Activated T-helper 2 cell treated with anti-CD3 and anti-CD28 coated beads, Interferon-gamma antibody, Interleukin-2, Interleukin-4, amounts not matched to agents 10 μg/mL and 5 μg/mL and 100 μg/mL, durations not matched to agents 14 hours and 24 hours and 36 hours (primary cell): Measurements from ENCODE around the gene CISH. TPM values are rescaled to one million over a fixed set of nuclear protein-coding genes. Genes with fewer than 3 reads are reported as not detected.

Source experiments
- DNase-seq: peaks from one replicate; pipeline ENCODE4 v3.0.0; 2021; ENCODE audit warnings: low spot score
- H3K27ac Mint-ChIP-seq: one replicate; pipeline ENCODE4 v1.8.0; 2021; ENCODE audit warnings: mixed read lengths
- H3K27me3 Mint-ChIP-seq: one replicate; pipeline ENCODE4 v1.8.0; 2021; ENCODE audit warnings: low read depth, mixed read lengths
- H3K36me3 Mint-ChIP-seq: one replicate; pipeline ENCODE4 v1.8.0; 2021; ENCODE audit warnings: low read depth, mixed read lengths
- H3K4me1 Mint-ChIP-seq: one replicate; pipeline ENCODE4 v1.8.0; 2021; ENCODE audit warnings: low read depth, mixed read lengths
- H3K4me3 Mint-ChIP-seq: one replicate; pipeline ENCODE4 v1.8.0; 2021; ENCODE audit warnings: low read depth, mild to moderate bottlenecking, moderate library complexity, mixed read lengths
- H3K9me3 Mint-ChIP-seq: one replicate; pipeline ENCODE4 v1.8.0; 2021; ENCODE audit warnings: mixed read lengths
- intact Hi-C: fragments of 100-400 bp; cut with micrococcal nuclease; formaldehyde crosslinking; loops from one replicate; pipeline ENCODE4 v1.15.1; 2023
- total RNA-seq: library from RNA; stranded (reverse); gene quantifications from 2 replicates; pipeline ENCODE4 v1.2.3, GENCODE V29; 2022

The CISH gene
- total RNA-seq, 1 donor from 2014 or later, result 351 TPM

GRCh38 chr3:50632450-50632849 is 20.9 kb upstream of the CISH start:
- intact Hi-C loops, result loop anchor here (1.0 kb wide), 1 partner anchor 8 kb away; no protein-coding TSS in a partner anchor
- peak overlapping the region; percentile 85 for H3K27ac Mint-ChIP-seq
- no peaks in the 10 kb centered on the region for H3K27me3 Mint-ChIP-seq
- peak overlapping the region; percentile 45 for H3K4me3 Mint-ChIP-seq
- peaks cover 64% of the 10 kb centered on the region for H3K36me3 Mint-ChIP-seq
- no peaks in the 10 kb centered on the region for H3K9me3 Mint-ChIP-seq
- no peak for DNase-seq
- peaks cover 85% of the 10 kb centered on the region for H3K4me1 Mint-ChIP-seq

DNA sequence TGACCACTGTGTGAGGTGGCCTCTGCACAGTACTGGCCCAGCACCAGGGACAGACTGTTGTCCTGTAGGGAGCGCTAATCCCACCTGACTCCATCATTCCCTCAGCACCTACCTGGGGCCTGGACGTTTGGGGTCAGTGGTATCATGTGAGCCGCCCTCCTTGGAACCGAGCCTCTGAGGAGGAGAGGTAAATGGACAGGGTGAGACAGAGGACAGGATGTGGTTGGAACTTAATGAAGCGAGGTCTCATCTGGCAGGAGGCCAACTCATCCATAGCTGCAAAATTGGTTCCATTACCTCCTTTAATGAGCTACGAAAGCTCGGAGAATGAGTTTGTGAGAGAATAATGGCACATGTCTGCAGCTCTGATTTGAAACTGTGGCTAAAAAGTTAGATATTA is 19.3 kb upstream of the CISH start:
- Mint-ChIP-seq H3K4me1 (peaks cover 85% of the 10 kb centered on the region), H3K9me3 (no peaks in the 10 kb centered on the region), H3K27ac (peak overlapping the region; percentile 71), H3K4me3 (peak overlapping the region; percentile 11), H3K27me3 (no peaks in the 10 kb centered on the region), H3K36me3 (peaks cover 70% of the 10 kb centered on the region)
- intact Hi-C loops, result no loop called here
- DNase-seq, result no peak

DNA sequence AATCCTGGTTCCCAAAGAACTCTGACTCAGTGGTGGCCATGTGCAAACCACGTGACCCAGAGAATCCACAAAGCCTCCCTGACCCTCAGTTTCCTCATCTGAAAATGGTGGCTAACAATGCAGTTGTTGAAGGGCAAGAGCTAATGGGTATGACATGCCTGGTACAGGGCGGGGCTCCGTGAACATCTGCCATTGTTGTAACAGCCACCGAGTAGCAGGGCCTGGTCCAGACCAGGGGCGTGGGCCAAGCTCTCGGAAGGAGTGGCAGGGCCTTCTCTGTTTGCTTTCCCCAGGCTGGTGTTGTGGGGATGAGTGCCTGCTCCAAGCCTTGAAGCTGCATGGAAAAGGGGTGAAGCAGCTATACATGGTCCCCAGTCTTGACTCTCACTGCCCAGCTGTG is 18.8 kb upstream of the CISH start:
- no peaks in the 10 kb centered on the region for H3K27me3 Mint-ChIP-seq
- intact Hi-C loops, result no loop called here
- H3K4me1 Mint-ChIP-seq, result peaks cover 88% of the 10 kb centered on the region
- no peak overlapping the region for H3K4me3 Mint-ChIP-seq
- no peak overlapping the region for H3K27ac Mint-ChIP-seq
- no peaks in the 10 kb centered on the region for H3K9me3 Mint-ChIP-seq
- DNase-seq, result no peak
- peaks cover 71% of the 10 kb centered on the region for H3K36me3 Mint-ChIP-seq

GRCh38 chr3:50628601-50629000 is 17.0 kb upstream of the CISH start:
- Mint-ChIP-seq H3K4me1 (peaks cover 94% of the 10 kb centered on the region), H3K27me3 (no peaks in the 10 kb centered on the region)

DNA sequence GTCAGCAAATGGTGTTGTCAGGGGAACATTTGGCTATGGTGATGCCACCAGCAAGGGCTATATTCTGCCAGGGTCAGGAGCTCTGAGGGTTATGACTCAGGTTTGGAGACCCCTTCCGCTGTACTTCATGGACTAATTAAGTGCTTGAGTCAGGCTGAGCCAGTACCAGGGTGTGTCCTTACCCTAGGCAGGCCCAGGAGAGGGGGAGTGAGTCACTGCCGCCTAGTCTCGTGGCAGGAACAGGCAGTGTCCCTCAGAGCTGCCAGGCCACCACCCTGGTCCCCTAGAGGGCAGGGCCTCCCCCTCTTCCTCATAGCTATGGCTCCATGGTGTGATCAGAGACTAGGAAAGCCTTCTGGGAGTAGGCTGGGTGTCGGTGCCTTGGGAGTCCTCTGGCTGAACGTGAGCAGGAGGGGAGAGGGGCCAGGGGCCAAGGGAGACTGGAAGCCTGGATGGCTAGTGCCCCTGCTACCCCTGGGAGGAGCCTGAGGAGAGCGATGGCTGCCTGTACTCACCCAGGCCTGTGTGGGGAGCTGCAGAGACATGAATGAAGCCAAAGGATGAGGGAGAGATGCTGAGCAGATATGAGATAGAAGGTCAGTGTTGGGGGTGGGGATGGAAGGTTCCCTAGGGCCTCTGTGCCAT is 16.0 kb upstream of the CISH start:
- Mint-ChIP-seq H3K36me3 (peaks cover 79% of the 10 kb centered on the region), H3K4me3 (peak overlapping the region; percentile 54), H3K4me1 (peaks cover 93% of the 10 kb centered on the region), H3K9me3 (no peaks in the 10 kb centered on the region), H3K27ac (peak overlapping the region; percentile 88), H3K27me3 (no peaks in the 10 kb centered on the region)
- DNase-seq, result no peak
- intact Hi-C loops, result no loop called here

More at GRCh38 chr3:50628601-50629000, 17.0 kb upstream of the CISH start:
- H3K9me3 Mint-ChIP-seq, result no peaks in the 10 kb centered on the region
- no peak overlapping the region for H3K4me3 Mint-ChIP-seq
- no peak for DNase-seq
- intact Hi-C loops, result no loop called here
- H3K27ac Mint-ChIP-seq, result peak overlapping the region; percentile 56
- peaks cover 74% of the 10 kb centered on the region for H3K36me3 Mint-ChIP-seq

DNA sequence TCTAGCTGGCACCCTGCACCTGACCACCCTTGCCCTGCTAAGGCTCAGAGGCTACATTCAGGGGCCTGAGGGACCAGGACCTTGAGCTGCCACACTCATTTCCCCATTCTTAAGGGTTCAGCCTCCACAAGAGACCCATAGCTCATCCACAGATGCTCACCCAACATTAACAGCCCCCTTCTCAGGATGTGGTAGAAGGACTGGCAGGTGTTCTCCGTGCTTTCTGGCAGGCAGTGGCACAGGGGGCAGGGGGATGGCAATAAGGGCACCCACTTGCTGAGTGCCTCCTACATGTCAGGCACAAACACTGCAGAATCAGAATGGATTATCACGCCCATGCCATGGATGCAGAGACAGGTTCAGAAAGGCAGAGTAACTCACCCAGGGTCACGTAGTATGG is 14.8 kb upstream of the CISH start:
- peaks cover 78% of the 10 kb centered on the region for H3K36me3 Mint-ChIP-seq
- H3K9me3 Mint-ChIP-seq, result no peaks in the 10 kb centered on the region
- H3K27me3 Mint-ChIP-seq, result no peaks in the 10 kb centered on the region
- H3K27ac Mint-ChIP-seq, result peak overlapping the region; percentile 38
- no peak overlapping the region for H3K4me3 Mint-ChIP-seq
- intact Hi-C loops, result no loop called here
- peaks cover 88% of the 10 kb centered on the region for H3K4me1 Mint-ChIP-seq
- no peak for DNase-seq

DNA sequence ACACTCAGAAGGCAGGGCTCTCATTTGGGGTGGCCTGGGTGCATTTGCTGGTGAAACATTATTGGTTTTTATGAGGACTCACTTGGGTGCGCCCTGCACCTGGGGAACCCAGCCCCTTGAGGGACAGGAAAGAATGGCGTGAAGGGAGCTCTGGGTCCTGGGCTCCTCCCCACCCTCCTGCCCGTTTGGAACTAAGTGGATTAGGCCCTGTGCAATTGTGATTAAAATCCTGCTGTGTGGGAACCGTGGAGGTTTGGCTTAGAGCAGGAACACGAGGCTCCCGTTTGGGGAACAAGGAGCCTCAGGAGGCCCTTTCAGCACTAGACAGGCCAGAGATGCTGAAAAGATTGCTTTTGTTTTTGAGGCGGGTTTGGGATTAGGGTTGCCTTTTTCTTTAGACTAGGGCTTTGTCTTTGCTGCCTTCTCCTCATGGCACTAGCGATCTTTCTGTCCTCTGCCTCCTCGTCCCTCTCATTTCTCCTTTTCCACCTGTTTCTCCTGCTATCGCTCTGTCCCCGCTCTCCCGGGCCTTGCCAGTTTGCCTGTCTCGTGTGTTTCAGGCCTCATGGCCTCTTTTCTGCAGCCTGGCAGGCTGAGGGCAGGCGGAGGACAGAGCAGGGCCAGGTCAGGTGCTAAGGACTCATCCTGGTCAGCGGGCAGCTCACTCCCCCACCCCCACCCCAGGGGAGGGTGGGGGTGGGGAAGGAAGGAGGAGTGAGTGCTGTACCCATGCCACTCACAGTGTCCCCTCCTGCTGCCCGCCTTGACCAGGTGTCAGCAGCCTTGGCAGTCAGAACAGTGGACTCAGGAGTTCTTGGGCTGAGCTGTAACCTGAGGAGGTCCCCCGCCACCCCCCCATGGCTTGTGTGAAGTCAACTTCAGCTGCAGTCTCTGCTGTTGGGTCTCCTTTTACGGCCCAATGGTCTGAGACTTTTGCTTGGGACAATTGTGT is 13.9 kb upstream of the CISH start:
- intact Hi-C loops, result no loop called here
- DNase-seq, result no peak
- Mint-ChIP-seq H3K4me1 (peaks cover 85% of the 10 kb centered on the region), H3K27me3 (no peaks in the 10 kb centered on the region), H3K4me3 (peak overlapping the region; percentile 74), H3K36me3 (peaks cover 76% of the 10 kb centered on the region), H3K9me3 (no peaks in the 10 kb centered on the region), H3K27ac (peak overlapping the region; percentile 90)

GRCh38 chr3:50624634-50625033 is 13.1 kb upstream of the CISH start:
- Mint-ChIP-seq H3K36me3 (peaks cover 80% of the 10 kb centered on the region), H3K27ac (peak overlapping the region; percentile 90), H3K9me3 (no peaks in the 10 kb centered on the region), H3K4me1 (peaks cover 85% of the 10 kb centered on the region), H3K4me3 (peak overlapping the region; percentile 74), H3K27me3 (no peaks in the 10 kb centered on the region)
- intact Hi-C loops, result loop anchor here (1.0 kb wide), 1 partner anchor 8 kb away; no protein-coding TSS in a partner anchor
- no peak for DNase-seq

DNA sequence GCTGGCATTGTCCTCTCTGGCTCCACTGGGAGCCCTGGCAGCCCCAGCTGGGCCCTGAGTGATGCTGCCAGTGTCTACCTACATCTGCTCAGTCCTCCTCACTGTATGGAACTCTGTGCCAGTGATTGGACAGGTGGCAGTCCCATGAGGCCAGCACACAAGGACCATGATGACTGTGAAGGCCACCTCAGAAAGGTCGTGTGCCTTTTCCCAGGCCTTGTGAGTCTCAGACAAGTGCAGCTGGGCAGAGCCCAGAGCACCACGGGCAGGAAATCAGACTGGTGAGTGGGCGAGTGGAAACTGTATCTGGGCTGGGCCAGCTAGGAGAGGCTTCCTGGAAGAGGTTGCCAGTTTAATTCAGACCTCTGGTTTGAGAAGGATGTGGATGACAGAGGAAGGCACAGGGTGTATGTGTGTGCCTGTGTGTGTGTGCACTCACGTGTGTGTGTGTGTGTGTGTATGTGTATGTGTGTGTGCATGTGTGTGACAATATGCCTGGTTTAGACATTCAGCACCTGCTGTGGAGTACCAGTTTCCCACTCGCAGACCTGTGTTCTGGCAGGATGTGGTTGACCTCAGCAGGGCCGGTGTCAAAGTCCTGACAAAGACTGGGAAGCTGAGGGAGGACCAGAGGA is 12.4 kb upstream of the CISH start:
- Mint-ChIP-seq H3K27ac (peak overlapping the region; percentile 90), H3K4me1 (peaks cover 87% of the 10 kb centered on the region), H3K4me3 (peak overlapping the region; percentile 74), H3K36me3 (peaks cover 85% of the 10 kb centered on the region), H3K9me3 (no peaks in the 10 kb centered on the region), H3K27me3 (no peaks in the 10 kb centered on the region)
- intact Hi-C loops, result loop anchor here (1.0 kb wide), 1 partner anchor 8 kb away; no protein-coding TSS in a partner anchor
- DNase-seq, result no peak

- Mint-ChIP-seq H3K27me3 (no peaks in the 10 kb centered on the region), H3K9me3 (no peaks in the 10 kb centered on the region), H3K27ac (peak overlapping the region; percentile 90), H3K36me3 (peaks cover 87% of the 10 kb centered on the region), H3K4me1 (peaks cover 79% of the 10 kb centered on the region), H3K4me3 (no peak overlapping the region)
- no peak for DNase-seq
- intact Hi-C loops, result no loop called here
Measured at GRCh38 chr3:50622881-50623280, 11.3 kb upstream of the CISH start.

DNA sequence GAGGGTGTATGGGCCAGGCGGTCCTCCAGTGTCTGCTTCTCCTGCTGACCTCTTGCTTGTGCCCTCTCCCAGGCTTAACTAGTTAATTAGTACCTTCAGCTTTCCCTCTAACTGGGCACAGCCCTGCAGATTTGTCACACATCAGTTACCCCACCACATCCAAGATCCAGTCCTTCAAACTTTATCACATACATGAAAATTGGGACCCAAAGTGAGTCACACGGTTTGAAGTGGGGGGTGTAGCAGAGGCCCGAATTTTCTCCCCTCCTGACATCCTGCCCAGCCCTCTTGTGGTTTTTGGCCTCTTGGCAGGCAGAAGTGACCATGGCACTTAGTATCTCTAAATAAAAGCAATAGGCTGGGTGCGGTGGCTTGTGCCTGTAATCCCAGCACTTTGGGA is 9.2 kb upstream of the CISH start:
- intact Hi-C loops, result no loop called here
- Mint-ChIP-seq H3K9me3 (no peaks in the 10 kb centered on the region), H3K27me3 (no peaks in the 10 kb centered on the region), H3K4me1 (peaks cover 71% of the 10 kb centered on the region), H3K27ac (peak overlapping the region; percentile 87), H3K36me3 (peaks cover 77% of the 10 kb centered on the region), H3K4me3 (peak overlapping the region; percentile 95)
- no peak for DNase-seq

GRCh38 chr3:50620420-50620819 is 8.8 kb upstream of the CISH start:
- peak overlapping the region; percentile 87 for H3K27ac Mint-ChIP-seq
- H3K36me3 Mint-ChIP-seq, result peaks cover 81% of the 10 kb centered on the region
- DNase-seq, result no peak
- peak overlapping the region; percentile 95 for H3K4me3 Mint-ChIP-seq
- H3K9me3 Mint-ChIP-seq, result no peaks in the 10 kb centered on the region
- H3K27me3 Mint-ChIP-seq, result no peaks in the 10 kb centered on the region
- intact Hi-C loops, result no loop called here
- H3K4me1 Mint-ChIP-seq, result peaks cover 72% of the 10 kb centered on the region
